ENCODE results near the gene DCAF12.

DCAF12 gene

DNA sequence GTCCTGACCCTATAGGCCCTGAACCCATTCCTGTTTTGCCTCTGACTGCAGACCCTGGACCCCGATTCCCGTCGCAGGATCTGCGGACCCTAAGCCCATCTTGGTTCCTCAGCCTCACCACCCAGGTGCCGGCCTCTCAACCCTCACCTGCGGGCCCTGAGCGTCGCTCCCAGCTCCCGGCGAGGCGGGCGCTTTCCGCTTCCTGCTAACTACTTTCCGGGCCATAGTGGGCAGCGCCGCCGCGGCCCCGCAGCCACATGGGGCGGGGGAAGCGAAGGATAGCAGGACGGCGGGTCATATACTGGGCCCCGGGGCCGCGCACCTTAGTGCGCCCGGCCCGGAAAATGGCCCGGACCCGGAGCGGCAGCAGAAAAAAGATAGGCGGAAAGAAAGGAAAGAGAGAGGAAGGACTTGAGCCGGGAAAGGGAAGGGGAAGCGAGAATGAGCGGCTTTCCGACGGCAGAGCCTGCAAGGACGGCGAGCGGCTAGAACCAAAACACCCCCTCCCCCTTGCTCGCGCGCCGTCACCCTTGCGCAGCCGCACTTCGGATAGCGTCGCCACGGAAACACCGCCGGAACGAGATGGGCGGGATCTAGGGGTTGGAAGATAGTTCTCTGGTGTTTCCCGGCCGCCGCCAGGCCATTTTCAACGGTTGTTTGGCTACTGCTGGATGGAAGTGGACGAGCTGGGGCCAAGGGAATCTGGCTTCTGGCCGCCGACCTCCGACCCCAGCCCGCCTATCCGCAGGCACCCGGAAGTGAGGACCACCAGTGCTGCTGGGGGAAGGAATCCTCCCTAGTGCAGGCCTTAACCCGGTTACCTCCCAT lies at the start of gene DCAF12:
DCAF12 (minus strand) TSS at position 492 of the 828 bp plus-strand sequence; CDS start at position 225, 267 bp downstream.
- peak within 1 kb of the TSS; percentile 99 for H3K4me3 ChIP-seq (ENCODE audit: control insufficient read depth, low read depth, low read length)
- peak; percentile 87 for DNase-seq (ENCODE audit: low read depth)
- TF ChIP-seq, protein P1, sequence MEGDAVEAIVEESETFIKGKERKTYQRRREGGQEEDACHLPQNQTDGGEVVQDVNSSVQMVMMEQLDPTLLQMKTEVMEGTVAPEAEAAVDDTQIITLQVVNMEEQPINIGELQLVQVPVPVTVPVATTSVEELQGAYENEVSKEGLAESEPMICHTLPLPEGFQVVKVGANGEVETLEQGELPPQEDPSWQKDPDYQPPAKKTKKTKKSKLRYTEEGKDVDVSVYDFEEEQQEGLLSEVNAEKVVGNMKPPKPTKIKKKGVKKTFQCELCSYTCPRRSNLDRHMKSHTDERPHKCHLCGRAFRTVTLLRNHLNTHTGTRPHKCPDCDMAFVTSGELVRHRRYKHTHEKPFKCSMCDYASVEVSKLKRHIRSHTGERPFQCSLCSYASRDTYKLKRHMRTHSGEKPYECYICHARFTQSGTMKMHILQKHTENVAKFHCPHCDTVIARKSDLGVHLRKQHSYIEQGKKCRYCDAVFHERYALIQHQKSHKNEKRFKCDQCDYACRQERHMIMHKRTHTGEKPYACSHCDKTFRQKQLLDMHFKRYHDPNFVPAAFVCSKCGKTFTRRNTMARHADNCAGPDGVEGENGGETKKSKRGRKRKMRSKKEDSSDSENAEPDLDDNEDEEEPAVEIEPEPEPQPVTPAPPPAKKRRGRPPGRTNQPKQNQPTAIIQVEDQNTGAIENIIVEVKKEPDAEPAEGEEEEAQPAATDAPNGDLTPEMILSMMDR (conservative IDR thresholded peaks at IDR 0.05; ENCODE audit: control insufficient read depth, insufficient read depth, low read depth, low read length), result no peak

DNA sequence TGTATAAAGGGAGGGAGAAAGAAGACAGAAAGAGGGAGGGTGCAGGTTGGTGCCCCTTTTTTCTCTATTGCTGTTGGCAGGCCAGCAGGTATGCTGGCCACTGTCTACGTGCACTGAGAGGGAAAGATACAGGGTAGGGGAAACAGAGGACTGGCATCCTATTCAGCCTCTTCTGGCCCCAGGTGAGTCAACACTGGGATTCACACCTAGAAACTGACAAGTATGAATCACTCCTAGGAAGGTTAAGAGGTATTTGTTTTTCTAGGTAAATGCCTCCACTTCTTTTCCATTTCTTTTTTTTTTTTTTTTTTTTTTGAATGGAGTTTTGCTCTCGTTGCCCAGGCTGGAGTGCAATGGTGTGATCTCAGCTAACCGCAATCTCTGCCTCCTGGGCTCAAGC lies 49.6 kb upstream of the DCAF12 start:
- no peak for DNase-seq (ENCODE audit: low read depth)
- no peak overlapping the region for H3K4me3 ChIP-seq (ENCODE audit: control insufficient read depth, low read depth, low read length)
- TF ChIP-seq, protein P1 (conservative IDR thresholded peaks at IDR 0.05; ENCODE audit: control insufficient read depth, insufficient read depth, low read depth, low read length), result no peak

DNA sequence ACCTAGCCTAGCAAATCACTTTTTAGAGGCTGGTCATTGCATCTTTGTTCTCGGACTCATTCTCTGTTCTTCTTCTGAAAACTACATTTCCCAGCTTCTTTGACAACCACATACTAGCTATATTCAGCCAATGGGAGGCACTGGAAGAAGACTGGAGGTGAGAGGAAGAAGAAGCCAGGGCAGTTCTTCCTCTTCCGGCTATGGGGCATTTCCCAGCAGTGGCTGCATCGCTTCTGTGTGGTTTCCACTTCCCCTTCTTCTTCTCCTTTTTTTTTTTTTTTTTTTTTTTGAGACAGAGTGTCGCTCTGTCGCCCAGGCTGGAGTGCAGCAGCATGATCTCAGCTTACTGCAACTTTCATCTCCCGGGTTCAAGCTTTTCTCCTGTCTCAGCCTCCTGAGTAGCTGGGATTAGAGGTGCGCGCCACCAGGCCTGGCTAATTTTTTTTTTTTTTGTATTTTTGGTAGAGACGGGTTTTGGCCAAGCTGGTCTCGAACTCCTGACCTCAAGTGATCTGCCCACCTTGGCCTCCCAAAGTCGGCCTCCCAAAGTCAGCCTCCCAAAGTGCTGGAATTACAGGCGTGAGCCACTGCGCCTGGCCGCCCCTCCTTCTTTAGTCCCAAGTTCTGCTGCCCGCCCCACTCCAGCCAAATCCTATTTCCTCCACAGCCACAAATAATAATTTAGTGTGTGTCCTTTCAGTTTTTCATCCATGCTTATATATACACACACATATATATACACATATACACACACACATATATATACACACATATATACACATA lies 45.4 kb upstream of the DCAF12 start:
- no peak overlapping the region for H3K4me3 ChIP-seq (ENCODE audit: control insufficient read depth, low read depth, low read length)
- TF ChIP-seq, protein P1 (conservative IDR thresholded peaks at IDR 0.05; ENCODE audit: control insufficient read depth, insufficient read depth, low read depth, low read length), result no peak
- DNase-seq (ENCODE audit: low read depth), result no peak

DNA sequence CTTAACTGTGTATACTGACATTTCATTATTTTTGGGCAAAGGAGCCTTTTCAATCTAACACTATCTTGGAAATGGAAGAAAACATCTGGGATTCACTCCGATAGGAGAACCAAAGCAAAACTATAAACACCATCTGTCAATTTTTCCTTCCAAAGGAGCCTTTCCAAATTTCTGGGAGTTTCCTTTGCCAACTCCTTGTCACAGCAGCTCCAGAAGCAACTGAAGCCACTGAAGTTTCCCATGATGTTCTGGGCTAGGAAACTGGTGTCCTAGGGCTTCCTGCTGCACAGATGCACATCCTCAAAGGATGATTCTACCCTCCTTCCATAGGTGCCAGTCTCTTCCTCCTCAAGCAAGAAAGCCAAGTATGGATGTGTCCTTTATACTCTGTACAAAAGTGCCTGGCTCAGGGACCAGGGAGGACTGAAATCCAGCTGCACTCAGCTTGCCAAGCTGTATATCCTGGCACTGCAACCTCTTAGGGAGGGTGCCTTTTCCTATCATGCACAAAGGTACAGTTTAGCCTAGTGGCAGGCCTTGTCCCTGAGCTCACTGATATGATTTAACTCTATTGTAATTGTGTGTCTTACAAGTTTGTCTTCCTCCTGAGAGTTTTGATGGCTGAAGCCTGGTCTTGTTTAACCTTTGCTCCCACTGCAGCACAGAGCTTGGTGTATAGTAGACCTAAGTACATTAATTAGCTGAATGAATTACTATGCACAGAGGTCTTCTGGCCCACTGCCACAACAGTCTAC lies 43.9 kb upstream of the DCAF12 start:
- TF ChIP-seq, protein P1 (conservative IDR thresholded peaks at IDR 0.05; ENCODE audit: control insufficient read depth, insufficient read depth, low read depth, low read length), result no peak
- H3K4me3 ChIP-seq (ENCODE audit: control insufficient read depth, low read depth, low read length), result no peak overlapping the region
- no peak for DNase-seq (ENCODE audit: low read depth)

DNA sequence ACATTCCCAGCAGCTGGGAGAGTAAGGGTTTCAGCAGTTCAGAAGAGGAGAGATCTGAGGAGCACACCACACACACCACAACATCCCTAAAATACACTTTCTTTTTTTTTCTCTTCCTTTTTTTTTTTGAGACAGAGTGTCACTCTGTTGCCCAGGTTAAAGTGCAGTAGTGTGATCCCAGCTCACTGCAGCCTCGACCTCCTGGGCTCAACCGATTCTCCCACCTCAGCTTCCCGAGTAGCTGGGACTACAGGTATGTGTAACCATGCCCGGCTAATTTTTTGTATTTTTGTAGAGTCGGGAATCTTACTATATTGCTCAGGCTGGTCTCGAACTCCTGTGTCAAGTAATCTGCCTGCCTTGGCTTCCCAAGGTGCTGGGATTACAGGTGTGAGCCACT lies 42.6 kb upstream of the DCAF12 start:
- H3K4me3 ChIP-seq (ENCODE audit: control insufficient read depth, low read depth, low read length), result no peak overlapping the region
- TF ChIP-seq, protein P1 (conservative IDR thresholded peaks at IDR 0.05; ENCODE audit: control insufficient read depth, insufficient read depth, low read depth, low read length), result no peak

DNA sequence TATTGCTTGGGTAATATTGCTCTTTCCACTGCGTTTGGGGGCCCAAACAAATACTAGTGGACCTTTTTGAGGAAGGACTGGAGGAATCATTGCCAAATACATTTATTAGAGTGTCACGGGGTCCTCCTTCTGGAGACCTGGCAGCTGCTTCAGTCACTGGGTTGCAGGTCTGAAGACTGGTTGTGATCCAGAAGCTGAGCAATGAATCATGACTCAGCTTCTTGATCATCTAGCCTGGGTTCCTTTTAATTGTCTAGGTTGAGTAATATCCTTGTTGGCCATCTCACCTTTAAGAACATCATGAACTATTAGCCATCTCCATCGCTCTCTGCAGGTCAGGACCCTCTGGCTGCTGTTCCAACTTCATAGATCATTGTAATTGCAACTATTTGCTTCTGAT lies 36.9 kb upstream of the DCAF12 start:
- TF ChIP-seq, protein P1 (conservative IDR thresholded peaks at IDR 0.05; ENCODE audit: control insufficient read depth, insufficient read depth, low read depth, low read length), result no peak
- peak; percentile 87 for DNase-seq (ENCODE audit: low read depth)
- no peak overlapping the region for H3K4me3 ChIP-seq (ENCODE audit: control insufficient read depth, low read depth, low read length)

More for the DNA sequence above, 42.6 kb upstream of the DCAF12 start:
- no peak for DNase-seq (ENCODE audit: low read depth)
